ENCODE measurements around the gene FLRT2. TPM values are rescaled to one million over a fixed set of nuclear protein-coding genes. Genes with fewer than 3 reads are reported as not detected.

The FLRT2 gene
- total and polyA plus RNA-seq, 12 donors = 3.3 to 112 (median 17.4) TPM

DNA sequence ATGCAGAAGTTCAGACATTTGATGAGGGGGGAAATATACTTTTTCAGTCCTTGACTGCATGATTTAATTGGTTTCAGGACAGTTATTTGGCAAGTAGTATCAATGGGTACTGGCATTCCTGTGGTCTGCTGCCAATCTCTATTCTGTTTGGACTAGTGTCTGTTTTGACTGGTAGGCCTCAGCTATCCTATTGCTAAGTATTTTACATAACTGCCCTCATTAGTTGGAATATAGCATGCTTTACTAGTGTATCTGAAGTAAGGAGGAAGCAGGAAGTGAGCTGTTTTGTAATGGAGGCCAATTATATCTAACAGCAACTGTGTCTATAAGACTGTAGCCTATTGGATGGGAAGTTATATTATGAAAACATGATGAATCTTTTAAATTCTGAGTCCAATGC, 104.3 kb downstream of the FLRT2 start:
- Histone ChIP-seq H3K4me1 (replicated peaks in 1 of 2) (no peaks in the 10 kb centered on the region), H3K27me3 (no peaks in the 10 kb centered on the region), H3K4me3 (no peak overlapping the region), H3K36me3 (replicated peaks in 1 of 2) (no peaks in the 10 kb centered on the region), H3K27ac (no peak overlapping the region), H3K9me3 (replicated peaks in 1 of 3) (no peaks in the 10 kb centered on the region)
- intact Hi-C loops (cut with DNase I) = no loop called here
- no peak for DNase-seq
- TF ChIP-seq CTCF (IDR thresholded peaks at IDR 0.05) (no peak), POLR2A (IDR thresholded peaks at IDR 0.05) (no peak)

- Histone ChIP-seq H3K27ac (no peak overlapping the region), H3K36me3 (replicated peaks in 1 of 2) (no peaks in the 10 kb centered on the region), H3K4me1 (replicated peaks in 1 of 2) (no peaks in the 10 kb centered on the region), H3K4me3 (no peak overlapping the region), H3K27me3 (no peaks in the 10 kb centered on the region), H3K9me3 (replicated peaks in 1 of 3) (no peaks in the 10 kb centered on the region)
- WGBS, 4 donors = 85 to 88% (median 86%) methylated on average over 2 of the region's 2 CpGs
- TF ChIP-seq CTCF (IDR thresholded peaks at IDR 0.05) = no peak
- no peak for TF ChIP-seq POLR2A (IDR thresholded peaks at IDR 0.05)
- intact Hi-C loops (cut with DNase I) = no loop called here
- DNase-seq = no peak
These were observed 114.3 kb downstream of the FLRT2 start for GRCh38 chr14:85644211-85644610.

DNA sequence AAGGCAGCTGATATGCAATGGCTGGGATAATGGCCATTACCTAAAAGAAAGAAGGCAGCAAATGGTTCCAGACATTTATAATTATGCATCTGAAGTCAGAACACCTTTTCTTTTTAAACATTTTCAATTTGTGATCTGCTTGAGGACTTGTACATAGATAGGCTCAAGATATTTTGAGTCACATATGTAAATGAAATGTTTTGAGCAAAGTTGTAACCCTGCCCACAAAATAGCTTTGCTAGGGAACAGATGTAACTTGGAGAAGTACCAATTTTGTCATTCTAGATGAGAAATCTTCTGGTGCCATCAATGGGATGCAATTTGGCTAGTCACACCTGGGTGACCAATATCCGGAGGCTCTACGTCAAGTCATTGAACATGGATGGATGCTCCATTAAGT, 123.1 kb downstream of the FLRT2 start:
- WGBS, 4 donors = 98 to 100% (median 99%) methylated on average over 2 of the region's 2 CpGs
- Histone ChIP-seq H3K9me3 (replicated peaks in 1 of 3) (no peaks in the 10 kb centered on the region), H3K4me1 (replicated peaks in 1 of 2) (no peaks in the 10 kb centered on the region), H3K27me3 (no peaks in the 10 kb centered on the region), H3K27ac (no peak overlapping the region), H3K4me3 (no peak overlapping the region), H3K36me3 (replicated peaks in 1 of 2) (no peaks in the 10 kb centered on the region)
- TF ChIP-seq CTCF (IDR thresholded peaks at IDR 0.05) (no peak), POLR2A (IDR thresholded peaks at IDR 0.05) (no peak)
- DNase-seq = no peak
- intact Hi-C loops (cut with DNase I) = no loop called here

- DNase-seq = no peak
- H3K27me3 ChIP-seq = no peaks in the 10 kb centered on the region
- no peaks in the 10 kb centered on the region for H3K4me1 ChIP-seq (replicated peaks in 1 of 2)
- no peak overlapping the region for H3K27ac ChIP-seq
- H3K36me3 ChIP-seq (replicated peaks in 1 of 2) = no peaks in the 10 kb centered on the region
- 62 to 70% (median 64%) methylated on average over 2 of the region's 2 CpGs for WGBS, 4 donors
- TF ChIP-seq CTCF (IDR thresholded peaks at IDR 0.05) = no peak
- TF ChIP-seq POLR2A (IDR thresholded peaks at IDR 0.05) = no peak
- H3K4me3 ChIP-seq = no peak overlapping the region
- intact Hi-C loops (cut with DNase I) = no loop called here
- no peaks in the 10 kb centered on the region for H3K9me3 ChIP-seq (replicated peaks in 1 of 3)
These were observed 130.4 kb downstream of the FLRT2 start for GRCh38 chr14:85660243-85660922.

Data from adrenal gland (tissue), 12 donors.